Esophagus (tissue), 2 donors: ENCODE results near the gene EGFR. TPM values are rescaled to one million over a fixed set of nuclear protein-coding genes. Genes with fewer than 3 reads are reported as not detected.

Source experiments
- H3K27ac ChIP-seq, 2 donors: one replicate each; pipeline ENCODE4 v1.5.1; 2013; ENCODE audit warnings: low read depth in 2 of 2, mild to moderate bottlenecking in 2 of 2, inconsistent platforms in 1 of 2, low read length in 1 of 2, moderate library complexity in 1 of 2
- H3K27me3 ChIP-seq, 2 donors: one replicate each; pipeline ENCODE4 v1.6.1; 2013; ENCODE audit warnings: low read length in 2 of 2, control low read depth in 1 of 2, mild to moderate bottlenecking in 1 of 2; ENCODE audit not compliant: insufficient read depth in 2 of 2, control insufficient read depth in 1 of 2
- H3K36me3 ChIP-seq, 2 donors: one replicate each; pipeline ENCODE4 v1.6.1; 2013; ENCODE audit warnings: low read length in 1 of 2; ENCODE audit not compliant: control insufficient read depth in 2 of 2, insufficient read depth in 2 of 2
- H3K4me1 ChIP-seq, 2 donors: one replicate each; pipeline ENCODE4 v1.6.1; 2013; ENCODE audit warnings: low read length in 1 of 2; ENCODE audit not compliant: control insufficient read depth in 2 of 2, insufficient read depth in 2 of 2
- H3K4me3 ChIP-seq, 2 donors: one replicate each; pipeline ENCODE4 v1.5.1; 2013; ENCODE audit warnings: low read length in 2 of 2, mild to moderate bottlenecking in 2 of 2, low read depth in 1 of 2, moderate library complexity in 1 of 2
- H3K9me3 ChIP-seq, 2 donors: one replicate each; pipeline ENCODE4 v1.6.1; 2013; ENCODE audit warnings: mild to moderate bottlenecking in 2 of 2, low read depth in 1 of 2, low read length in 1 of 2, moderate library complexity in 1 of 2; ENCODE audit not compliant: control insufficient read depth in 2 of 2, insufficient read depth in 1 of 2
- WGBS, 2 donors: extraction: QIAGEN DNeasy Blood & Tissue Kit; methylation state at CpG; one replicate each; pipeline ENCODE4 v1.1.7; 2013; 5-methylcytosine and 5-hydroxymethylcytosine counted together
- polyA plus RNA-seq, 2 donors: library from polyadenylated mRNA; stranded (reverse); fragments of 200-250 nt; gene quantifications; one replicate each; pipeline ENCODE4 v1.2.3, GENCODE V29; 2013
- donor health status: healthy with polysubstance abuse.
- donor health status: Bipolar disorder and iron deficiency.

Gene EGFR
- polyA plus RNA-seq, 2 donors: 12.8 to 16.1 TPM

- peaks cover 5 to 30% of the 10 kb centered on the region in 2 donors for H3K36me3 ChIP-seq
- no peak overlapping the region for H3K27ac ChIP-seq
- H3K4me1 ChIP-seq: peaks cover 3 to 4% of the 10 kb centered on the region in 2 donors
- H3K9me3 ChIP-seq: no peaks in the 10 kb centered on the region
- no peak overlapping the region for H3K4me3 ChIP-seq
- 86 to 89% methylated on average over 17 of the region's 17 CpGs for WGBS, 2 donors
- H3K27me3 ChIP-seq: no peaks in the 10 kb centered on the region
These were observed 172.5 kb downstream of the EGFR start for GRCh38 chr7:55191161-55191925.

- Histone ChIP-seq H3K27me3 (no peaks in the 10 kb centered on the region), H3K36me3 (peaks cover 5 to 25% of the 10 kb centered on the region in 2 donors), H3K4me1 (peaks cover 0 to 3% of the 10 kb centered on the region in 2 donors), H3K27ac (peak overlapping the region; percentile 26 to 44), H3K4me3 (no peak overlapping the region), H3K9me3 (no peaks in the 10 kb centered on the region)
- WGBS, 2 donors: 76 to 80% methylated on average over 16 to 17 of the region's 17 CpGs
These were observed 173.3 kb downstream of the EGFR start for GRCh38 chr7:55191926-55192692.

GRCh38 chr7:55192723-55193122, 173.9 kb downstream of the EGFR start:
- 16 to 27% methylated on average over 7 of the region's 7 CpGs for WGBS, 2 donors

GRCh38 chr7:55193245-55193644, 174.4 kb downstream of the EGFR start:
- H3K4me1 ChIP-seq: no peaks in the 10 kb centered on the region
- no peaks in the 10 kb centered on the region for H3K27me3 ChIP-seq
- no peak overlapping the region for H3K4me3 ChIP-seq
- no peaks in the 10 kb centered on the region for H3K9me3 ChIP-seq
- 80 to 89% methylated on average over 9 of the region's 9 CpGs for WGBS, 2 donors
- peaks cover 5 to 17% of the 10 kb centered on the region in 2 donors for H3K36me3 ChIP-seq
- H3K27ac ChIP-seq: peak overlapping the region; percentile 9 to 40

More at GRCh38 chr7:55192723-55193122, 173.9 kb downstream of the EGFR start:
- Histone ChIP-seq H3K4me1 (peaks cover 0 to 1% of the 10 kb centered on the region in 2 donors), H3K36me3 (peaks cover 5 to 20% of the 10 kb centered on the region in 2 donors), H3K4me3 (no peak overlapping the region), H3K9me3 (no peaks in the 10 kb centered on the region), H3K27ac (peak overlapping the region in 1 of 2 donors; percentile 26), H3K27me3 (no peaks in the 10 kb centered on the region)

- Histone ChIP-seq H3K27ac (no peak overlapping the region), H3K4me1 (peaks cover 0 to under 1% of the 10 kb centered on the region in 2 donors), H3K9me3 (no peaks in the 10 kb centered on the region), H3K4me3 (no peak overlapping the region), H3K27me3 (no peaks in the 10 kb centered on the region), H3K36me3 (peaks cover 13 to 21% of the 10 kb centered on the region in 2 donors)
- WGBS, 2 donors: 84 to 86% methylated on average over 6 of the region's 6 CpGs
These were observed 175.7 kb downstream of the EGFR start for GRCh38 chr7:55194522-55194921.

- Histone ChIP-seq H3K27me3 (no peaks in the 10 kb centered on the region), H3K4me3 (no peak overlapping the region), H3K9me3 (no peaks in the 10 kb centered on the region), H3K27ac (no peak overlapping the region), H3K36me3 (peaks cover 23 to 36% of the 10 kb centered on the region in 2 donors), H3K4me1 (peaks cover 0 to 3% of the 10 kb centered on the region in 2 donors)
- WGBS, 2 donors: 79 to 85% methylated on average over 8 of the region's 8 CpGs
These were observed 180.0 kb downstream of the EGFR start for GRCh38 chr7:55198634-55199392.

GRCh38 chr7:55199418-55199817, 180.6 kb downstream of the EGFR start:
- Histone ChIP-seq H3K4me1 (peaks cover 0 to 3% of the 10 kb centered on the region in 2 donors), H3K27me3 (no peaks in the 10 kb centered on the region), H3K9me3 (peaks cover 0 to under 1% of the 10 kb centered on the region in 2 donors), H3K36me3 (peaks cover 23 to 41% of the 10 kb centered on the region in 2 donors), H3K27ac (no peak overlapping the region), H3K4me3 (no peak overlapping the region)
- 62 to 79% methylated on average over 1 of the region's 1 CpG for WGBS, 2 donors

GRCh38 chr7:55200441-55200840, 181.6 kb downstream of the EGFR start:
- Histone ChIP-seq H3K36me3 (peaks cover 23 to 50% of the 10 kb centered on the region in 2 donors), H3K4me3 (no peak overlapping the region), H3K9me3 (peaks cover 0 to 2% of the 10 kb centered on the region in 2 donors), H3K27me3 (no peaks in the 10 kb centered on the region), H3K27ac (no peak overlapping the region), H3K4me1 (peaks cover 0 to 3% of the 10 kb centered on the region in 2 donors)
- WGBS, 2 donors: 89 to 90% methylated on average over 11 of the region's 11 CpGs
